HG02943 (cell line): ENCODE measurements around the gene KCNMB2.

Experiments
- ATAC-seq: cut with Tn5 transposase; IDR thresholded peaks from one replicate; pipeline ENCODE4 v1.9.1; 2021; ENCODE audit warnings: mild to moderate bottlenecking, low read depth, moderate library complexity; ENCODE audit not compliant: unreplicated experiment

Gene KCNMB2

DNA sequence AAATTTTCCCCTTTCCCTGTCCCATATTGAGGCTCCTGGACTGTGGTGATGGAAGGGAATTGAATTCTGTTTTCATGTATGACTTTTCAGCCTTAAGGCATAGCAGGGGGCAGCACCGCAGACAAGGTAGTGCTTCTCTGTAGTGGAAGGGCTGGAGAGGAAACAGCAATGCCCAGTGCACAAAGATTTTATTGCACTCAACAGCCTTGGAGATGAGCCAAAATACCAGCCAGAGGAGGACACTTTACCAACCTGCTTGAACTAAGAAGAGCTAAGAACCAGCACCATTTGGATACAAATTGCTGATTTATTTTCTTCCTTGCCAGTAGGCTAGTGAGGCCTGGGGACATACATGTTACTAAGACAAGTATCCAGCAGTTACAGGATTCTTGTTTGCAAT lies 98.7 kb downstream of the KCNMB2 start:
- ATAC-seq: no peak

DNA sequence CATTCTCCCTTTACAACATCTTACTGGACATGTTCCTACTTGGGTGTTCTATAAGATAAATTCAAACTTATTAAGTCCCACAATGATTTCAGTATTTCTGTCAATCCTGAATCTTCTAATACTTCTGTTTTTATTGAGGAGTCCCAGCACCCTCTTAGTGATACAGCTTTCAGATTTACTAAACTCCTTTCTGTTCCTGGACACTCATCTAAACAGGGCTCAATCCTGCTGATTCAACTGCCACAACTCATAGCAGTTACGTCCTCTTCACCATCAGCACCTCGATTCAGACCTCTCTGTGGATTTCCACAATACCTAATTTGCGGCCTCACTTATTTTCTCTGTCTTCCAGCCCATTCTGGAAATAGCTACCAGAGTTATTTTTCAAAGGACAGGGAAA lies 101.6 kb downstream of the KCNMB2 start:
- no peak for ATAC-seq

DNA sequence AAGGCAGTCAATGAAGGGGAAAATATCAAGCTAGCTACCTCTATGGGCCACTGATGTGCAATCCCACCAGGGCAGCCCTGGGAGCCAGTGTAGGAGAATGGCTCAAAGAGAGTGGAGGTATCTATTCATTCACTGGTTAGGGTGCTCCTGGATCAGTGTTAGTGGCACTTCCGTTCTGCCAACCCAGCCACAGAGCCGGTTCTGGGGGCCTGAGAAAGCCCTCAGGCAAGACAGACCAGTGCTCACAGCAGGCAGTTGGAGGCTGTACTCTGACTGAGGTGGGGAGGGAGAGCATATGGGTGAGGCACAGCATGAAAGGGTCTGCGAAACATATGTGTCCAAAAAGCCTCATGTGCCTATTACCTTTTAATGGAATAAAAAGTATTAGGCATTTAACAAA lies 109.3 kb downstream of the KCNMB2 start:
- no peak for ATAC-seq

- ATAC-seq: no peak
Measured at GRCh38 chr3:178646186-178646862, 110.1 kb downstream of the KCNMB2 start.

DNA sequence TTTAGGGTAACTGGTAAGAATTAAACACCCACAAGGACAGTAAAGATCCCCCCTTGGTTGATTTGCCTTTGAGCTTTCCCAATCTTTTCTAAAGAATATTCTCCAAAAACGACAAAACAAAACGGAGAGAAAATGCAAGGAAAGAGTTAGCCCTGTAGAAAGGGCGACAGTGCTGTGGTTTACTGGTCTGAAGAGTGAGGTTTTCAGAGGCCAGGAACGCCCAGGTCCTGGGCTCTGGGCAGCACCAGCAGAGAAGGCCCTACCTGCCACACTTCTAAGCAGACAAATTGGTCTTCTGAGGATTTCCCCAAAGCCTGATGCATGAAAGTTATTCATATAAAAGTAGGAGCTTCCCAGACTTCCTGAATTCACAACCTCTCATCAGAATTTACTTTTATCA lies 119.3 kb downstream of the KCNMB2 start:
- no peak for ATAC-seq

DNA sequence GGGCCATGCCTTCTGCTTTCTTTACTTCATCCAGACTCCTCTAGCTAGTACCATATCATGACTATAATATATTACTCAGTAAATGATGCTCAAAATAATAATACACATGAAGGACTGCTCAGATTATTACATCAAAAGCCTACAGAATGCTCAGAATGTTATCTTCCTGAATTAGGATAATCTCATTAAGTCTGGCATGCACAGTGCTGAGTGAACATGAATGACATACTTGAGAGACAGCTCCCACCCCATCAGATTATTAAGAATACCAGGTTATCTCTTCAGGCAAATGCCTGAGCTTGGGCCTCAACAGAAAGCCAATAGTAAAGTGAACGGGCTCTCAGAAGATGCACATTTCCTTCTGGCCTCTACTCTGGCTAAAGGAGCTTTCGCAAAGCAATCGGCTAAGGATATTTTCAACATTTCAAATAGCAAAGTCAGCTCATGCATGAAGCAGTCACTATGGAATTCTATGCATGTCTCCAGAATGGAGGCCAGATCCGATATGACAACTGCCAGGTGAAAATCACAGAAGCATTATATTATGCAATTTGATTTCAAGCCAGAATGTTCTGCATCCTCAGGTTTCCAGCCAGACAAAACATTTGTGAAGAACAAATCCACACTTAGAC lies 122.6 kb downstream of the KCNMB2 start:
- no peak for ATAC-seq

DNA sequence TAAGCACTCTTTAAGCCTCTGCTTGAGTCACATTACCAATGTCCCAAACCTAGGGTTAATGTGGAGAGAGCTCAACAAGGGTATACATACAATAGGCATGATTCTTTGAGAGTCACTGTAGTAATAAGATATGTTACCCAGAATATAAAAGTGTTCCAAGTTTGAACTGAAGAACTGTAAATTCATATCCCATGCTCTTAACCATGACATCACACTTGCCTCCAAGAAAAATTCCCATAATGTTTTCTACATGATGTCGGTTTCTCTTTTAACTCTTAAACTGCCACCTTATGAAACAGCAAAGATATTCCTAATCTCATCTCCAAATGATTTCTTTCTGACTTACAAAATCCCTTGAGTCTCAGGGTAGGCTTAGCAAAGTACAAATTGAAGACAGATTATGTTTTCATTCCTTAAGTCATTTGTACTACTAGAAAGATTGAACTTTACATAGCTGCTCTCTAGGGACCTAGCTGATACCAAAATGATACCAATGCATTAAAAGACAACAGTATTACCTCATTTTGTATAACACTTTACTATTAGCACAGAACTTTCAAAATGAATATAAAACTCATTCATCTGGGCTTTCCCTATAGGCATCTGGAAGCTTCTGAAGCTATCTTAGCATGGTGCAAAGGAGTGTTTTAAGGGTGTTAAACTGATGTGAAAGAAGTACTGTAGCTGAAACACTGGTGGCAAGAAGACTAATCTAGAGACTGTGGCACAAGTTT lies 127.1 kb downstream of the KCNMB2 start:
- ATAC-seq: no peak

GRCh38 chr3:178665747-178666146 lies 129.5 kb downstream of the KCNMB2 start:
- no peak for ATAC-seq

DNA sequence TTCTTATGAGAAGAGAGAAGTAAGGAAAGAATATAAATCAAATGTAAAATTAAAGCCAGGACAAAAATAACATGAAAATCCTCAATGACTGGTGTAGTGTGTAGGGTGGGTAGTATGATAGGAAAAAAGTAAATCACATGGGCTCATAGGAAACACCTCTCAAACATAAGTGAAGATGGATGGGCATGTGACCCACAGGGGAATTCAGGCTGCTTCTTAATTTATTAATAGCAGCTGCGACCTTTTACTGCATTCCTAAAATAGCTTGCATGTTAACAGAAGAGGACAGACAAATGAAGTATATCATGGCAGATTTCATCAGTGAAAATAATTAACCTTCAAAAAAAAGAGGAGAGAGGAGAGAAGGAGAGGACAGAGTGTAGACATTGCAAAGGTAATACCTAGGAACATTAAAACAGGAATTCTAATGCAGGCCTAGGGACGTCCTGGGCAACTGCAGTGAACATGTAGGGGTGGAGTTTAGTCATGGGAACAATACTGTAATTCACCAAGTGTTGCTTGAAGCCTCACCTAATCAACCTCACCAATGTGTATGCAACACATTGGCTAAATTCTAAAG lies 132.9 kb downstream of the KCNMB2 start:
- ATAC-seq: no peak

- no peak for ATAC-seq
Measured at GRCh38 chr3:178669758-178670157, 133.5 kb downstream of the KCNMB2 start.

DNA sequence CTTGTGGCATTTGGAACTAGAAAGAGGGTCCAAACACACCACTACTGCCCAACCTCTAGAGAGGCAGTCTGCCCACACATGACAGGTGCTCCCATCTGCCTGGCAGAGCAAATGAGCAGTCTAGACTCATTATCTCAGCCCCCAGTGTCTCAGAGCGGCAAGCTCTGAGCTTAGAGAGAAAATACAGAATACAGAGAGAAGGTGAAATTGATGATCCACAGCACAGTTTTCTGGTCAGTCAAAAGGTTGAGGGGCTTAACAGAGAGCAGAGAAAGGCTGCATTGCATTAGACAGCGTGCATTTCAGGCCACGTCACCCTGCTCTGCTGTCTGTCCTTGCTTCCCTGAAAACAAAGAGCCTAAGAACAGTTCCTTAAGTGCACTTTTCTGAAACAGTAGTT lies 135.1 kb downstream of the KCNMB2 start:
- ATAC-seq: no peak

DNA sequence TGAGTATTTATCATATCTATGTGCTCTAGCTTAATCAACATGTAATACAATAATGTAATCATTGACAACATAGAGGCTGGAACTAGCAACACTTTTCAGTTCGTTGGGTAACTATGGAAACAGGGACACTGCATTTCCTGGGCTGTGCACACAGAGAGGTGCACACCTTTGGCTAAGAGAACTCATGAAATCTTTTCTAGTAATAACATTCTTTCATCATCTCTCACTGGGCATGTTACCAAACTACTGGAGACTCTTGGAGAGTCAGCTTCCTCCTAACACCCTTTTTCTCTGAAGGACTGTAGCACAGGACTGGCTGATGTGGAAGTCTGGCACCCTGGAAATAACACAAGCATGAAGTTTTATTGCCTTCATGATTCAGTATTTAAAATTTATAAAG lies 135.6 kb downstream of the KCNMB2 start:
- ATAC-seq: no peak

DNA sequence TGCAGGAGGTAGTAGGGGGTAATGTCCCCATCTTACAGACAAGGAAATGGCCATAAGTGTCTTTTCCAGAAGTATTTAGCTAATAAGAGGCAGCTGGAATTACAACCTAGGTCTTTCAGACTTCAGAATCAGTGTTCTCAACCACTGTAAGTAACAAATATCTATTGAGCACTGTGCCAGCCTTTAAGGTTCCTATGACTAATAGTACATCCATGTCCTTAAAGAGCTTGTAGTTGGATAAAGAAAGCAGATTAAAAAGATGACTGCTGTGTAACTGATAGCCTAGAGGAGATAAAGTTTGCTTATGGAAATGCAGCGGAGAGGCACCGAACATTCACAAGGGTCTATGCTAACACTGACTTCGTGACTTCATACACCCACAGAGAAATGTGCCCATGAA lies 136.0 kb downstream of the KCNMB2 start:
- ATAC-seq: no peak

DNA sequence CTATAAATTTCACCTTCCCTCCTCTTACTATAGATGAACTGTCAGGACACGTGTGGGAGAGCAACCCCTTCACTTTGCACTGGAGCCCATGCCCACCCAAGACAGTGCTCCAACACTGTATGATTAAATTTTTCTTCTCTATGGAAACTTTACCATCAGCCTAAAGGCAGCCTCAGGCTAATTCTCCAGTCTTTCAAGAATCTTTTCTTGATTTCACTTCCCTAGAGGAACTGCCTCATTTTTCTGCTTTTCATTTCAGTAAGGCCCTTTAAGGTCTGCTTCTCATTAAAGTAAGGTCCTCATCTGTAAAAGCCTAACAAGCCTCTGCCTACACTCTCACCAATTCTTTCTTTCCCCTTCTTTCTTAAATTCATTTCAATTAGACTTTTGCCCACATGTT lies 137.3 kb downstream of the KCNMB2 start:
- ATAC-seq: no peak

GRCh38 chr3:178676077-178676476 lies 139.8 kb downstream of the KCNMB2 start:
- ATAC-seq: no peak

DNA sequence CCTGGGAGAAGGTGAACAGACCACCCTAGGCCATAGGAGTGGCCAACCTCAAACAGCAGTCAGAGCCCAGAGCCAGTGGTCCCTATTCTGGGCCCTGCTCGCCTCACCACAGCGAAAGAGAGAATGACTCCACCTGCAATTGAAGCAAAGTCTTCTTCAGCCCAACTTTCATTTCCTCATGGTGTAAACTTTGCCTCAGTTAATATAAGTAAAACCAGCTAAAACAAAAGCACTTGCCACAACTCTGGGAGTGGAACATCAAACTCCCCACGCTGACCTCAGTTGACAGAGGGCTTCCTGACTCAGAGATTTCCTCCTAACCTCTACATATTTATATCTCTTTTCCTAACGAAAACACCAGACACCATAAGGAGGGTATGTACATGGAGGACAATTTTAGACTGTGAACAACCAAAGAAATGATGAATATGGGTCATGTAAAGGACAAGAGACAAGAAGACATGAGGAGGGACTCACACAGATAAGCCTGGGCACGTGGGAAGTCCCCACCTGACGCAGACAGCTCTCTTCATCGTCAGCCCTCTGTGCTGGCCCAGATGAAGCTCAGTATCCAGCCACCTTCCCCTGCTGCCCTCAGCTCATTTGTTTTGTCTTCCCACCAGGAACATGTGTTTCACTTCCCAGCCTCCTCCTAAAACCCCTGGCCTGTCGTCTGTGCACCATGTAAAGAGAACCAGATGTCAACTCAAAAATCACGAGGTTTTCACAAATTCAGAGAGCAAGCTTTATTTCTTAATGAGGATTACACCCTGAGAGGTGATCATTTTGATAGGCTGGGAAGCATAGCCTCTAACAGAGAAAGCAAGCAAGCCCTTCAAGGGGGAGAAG lies 140.9 kb downstream of the KCNMB2 start:
- peak; percentile 57 for ATAC-seq

DNA sequence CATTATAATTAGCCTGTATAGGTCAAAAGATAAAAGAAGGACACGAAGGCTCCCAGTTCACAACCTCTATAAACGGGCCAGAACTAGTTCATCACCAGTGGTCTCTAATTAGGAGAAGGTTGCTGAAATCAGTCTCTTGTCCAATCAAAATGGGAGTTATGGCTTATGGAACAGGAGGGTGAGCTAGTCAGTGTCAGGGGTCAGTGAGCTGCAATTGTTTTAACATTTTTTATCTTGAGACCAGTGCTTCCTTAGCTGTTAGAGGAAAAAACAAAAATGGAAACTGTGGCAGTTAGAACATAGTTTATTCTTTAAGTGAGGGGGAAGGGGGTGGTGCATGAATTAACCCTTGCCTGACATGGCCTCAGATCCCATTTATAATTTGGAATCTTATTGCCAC lies 141.7 kb downstream of the KCNMB2 start:
- no peak for ATAC-seq

- no peak for ATAC-seq
Measured at GRCh38 chr3:178680037-178680436, 143.8 kb downstream of the KCNMB2 start.

GRCh38 chr3:178680489-178680888 lies 144.3 kb downstream of the KCNMB2 start:
- no peak for ATAC-seq

DNA sequence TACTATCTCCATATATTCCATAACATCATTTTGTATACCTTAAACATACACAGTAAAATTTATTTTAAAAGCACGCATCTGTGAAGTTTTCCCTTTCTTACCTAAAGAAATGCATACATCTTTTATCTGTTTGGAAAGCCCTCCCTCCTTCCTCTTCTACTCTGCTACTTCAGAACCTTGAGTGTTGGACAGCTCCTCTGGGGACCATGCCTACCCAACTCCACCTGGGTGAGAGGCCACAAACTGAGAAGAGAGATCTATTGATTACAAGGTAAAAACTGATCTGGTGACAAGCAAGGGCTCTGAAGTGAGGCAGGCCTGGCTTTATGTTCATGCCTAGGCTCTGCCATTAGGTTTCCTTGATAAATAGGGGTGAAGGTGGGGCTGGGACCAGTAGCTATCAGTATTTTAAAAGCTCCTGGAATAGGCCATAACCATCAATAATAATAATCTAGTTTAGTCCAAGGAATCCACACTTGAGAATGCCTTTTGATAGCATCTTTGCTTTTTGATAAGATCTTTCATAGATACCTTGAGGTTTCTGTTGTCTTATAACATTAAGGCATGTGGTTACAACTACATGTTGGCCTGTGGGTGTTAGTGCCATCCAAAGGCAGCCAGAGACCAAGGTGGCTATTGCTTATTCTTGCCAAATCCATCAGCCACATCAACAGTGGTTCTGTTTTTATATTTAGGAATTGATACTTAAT lies 148.8 kb downstream of the KCNMB2 start:
- no peak for ATAC-seq
